ENCODE measurements around the gene SPATA24. TPM values are rescaled to one million over a fixed set of nuclear protein-coding genes. Genes with fewer than 3 reads are reported as not detected.
"Not testable (repeated sequence)": the region's sequence is repeated elsewhere in the genome, so short reads cannot be mapped to it uniquely, and the experiment has no call there.

The SPATA24 gene
- total RNA-seq, 3 donors from 2014 or later, result 3.0 to 4.5 (median 3.4) TPM

GRCh38 chr5:139389701-139390638 is 13.9 kb downstream of the SPATA24 start, which contains the start of gene MZB1:
TSS of gene MZB1 (minus strand) at chr5:139389913. CDS start at chr5:139389856, 57 bp downstream.
- Histone ChIP-seq H3K4me1 (ENCODE audit: low read depth) (peaks cover 55% of the 10 kb centered on the region), H3K9me3 (no peaks in the 10 kb centered on the region), H3K4me3 (no peak within 1 kb of the TSS), H3K36me3 (ENCODE audit: low read depth) (no peaks in the 10 kb centered on the region)
- TF ChIP-seq CTCF (IDR thresholded peaks at IDR 0.05), result no peak
- intact Hi-C loops (cut with DNase I, micrococcal nuclease), result no loop called here
- ATAC-seq (peak; percentile 2), DNase-seq (peak; percentile 57 to 78 (median 62))

GRCh38 chr5:139388198-139388821 is 15.6 kb downstream of the SPATA24 start:
- ATAC-seq (peak; percentile 56), DNase-seq (peak; percentile 85 to 89 (median 87))
- H3K36me3 ChIP-seq (ENCODE audit: low read depth), result no peaks in the 10 kb centered on the region
- peaks cover 60% of the 10 kb centered on the region for H3K4me1 ChIP-seq (ENCODE audit: low read depth)
- no peak for TF ChIP-seq CTCF (IDR thresholded peaks at IDR 0.05)
- intact Hi-C loops (cut with DNase I, micrococcal nuclease), result no loop called here
- H3K9me3 ChIP-seq, result no peaks in the 10 kb centered on the region
- H3K4me3 ChIP-seq, result peak overlapping the region; percentile 26

GRCh38 chr5:139387611-139388197 is 16.2 kb downstream of the SPATA24 start:
- no peak for TF ChIP-seq CTCF (IDR thresholded peaks at IDR 0.05)
- H3K4me3 ChIP-seq, result no peak overlapping the region
- intact Hi-C loops (cut with DNase I, micrococcal nuclease), result no loop called here
- no peak for ATAC-seq
- no peaks in the 10 kb centered on the region for H3K36me3 ChIP-seq (ENCODE audit: low read depth)
- peaks cover 58% of the 10 kb centered on the region for H3K4me1 ChIP-seq (ENCODE audit: low read depth)
- peak in 1 of 3 donors; percentile 49 for DNase-seq
- H3K9me3 ChIP-seq, result no peaks in the 10 kb centered on the region

GRCh38 chr5:139386956-139387355 is 16.9 kb downstream of the SPATA24 start:
- H3K4me1 ChIP-seq (ENCODE audit: low read depth), result peaks cover 61% of the 10 kb centered on the region
- ATAC-seq; DNase-seq; H3K36me3 ChIP-seq (ENCODE audit: low read depth); H3K4me3 ChIP-seq; H3K9me3 ChIP-seq; intact Hi-C loops (cut with DNase I, micrococcal nuclease): not testable (repeated sequence)

GRCh38 chr5:139386050-139386438 is 17.8 kb downstream of the SPATA24 start:
- ATAC-seq, result no peak
- intact Hi-C loops (cut with DNase I, micrococcal nuclease), result no loop called here
- H3K4me3 ChIP-seq, result no peak overlapping the region
- no peaks in the 10 kb centered on the region for H3K36me3 ChIP-seq (ENCODE audit: low read depth)
- H3K4me1 ChIP-seq (ENCODE audit: low read depth), result peaks cover 58% of the 10 kb centered on the region
- TF ChIP-seq CTCF (IDR thresholded peaks at IDR 0.05), result no peak
- no peak for DNase-seq
- no peaks in the 10 kb centered on the region for H3K9me3 ChIP-seq

Measured in mucosa of descending colon (tissue), 3 donors.